Measurements from ENCODE around the gene ARHGAP26. TPM values are rescaled to one million over a fixed set of nuclear protein-coding genes. Genes with fewer than 3 reads are reported as not detected.
A peak's percentile ranks its signal among the peaks of the same experiment; 100 is the strongest.

ARHGAP26 gene
- total and polyA plus RNA-seq, 10 donors, result 4.2 to 148 (median 55.5) TPM

DNA sequence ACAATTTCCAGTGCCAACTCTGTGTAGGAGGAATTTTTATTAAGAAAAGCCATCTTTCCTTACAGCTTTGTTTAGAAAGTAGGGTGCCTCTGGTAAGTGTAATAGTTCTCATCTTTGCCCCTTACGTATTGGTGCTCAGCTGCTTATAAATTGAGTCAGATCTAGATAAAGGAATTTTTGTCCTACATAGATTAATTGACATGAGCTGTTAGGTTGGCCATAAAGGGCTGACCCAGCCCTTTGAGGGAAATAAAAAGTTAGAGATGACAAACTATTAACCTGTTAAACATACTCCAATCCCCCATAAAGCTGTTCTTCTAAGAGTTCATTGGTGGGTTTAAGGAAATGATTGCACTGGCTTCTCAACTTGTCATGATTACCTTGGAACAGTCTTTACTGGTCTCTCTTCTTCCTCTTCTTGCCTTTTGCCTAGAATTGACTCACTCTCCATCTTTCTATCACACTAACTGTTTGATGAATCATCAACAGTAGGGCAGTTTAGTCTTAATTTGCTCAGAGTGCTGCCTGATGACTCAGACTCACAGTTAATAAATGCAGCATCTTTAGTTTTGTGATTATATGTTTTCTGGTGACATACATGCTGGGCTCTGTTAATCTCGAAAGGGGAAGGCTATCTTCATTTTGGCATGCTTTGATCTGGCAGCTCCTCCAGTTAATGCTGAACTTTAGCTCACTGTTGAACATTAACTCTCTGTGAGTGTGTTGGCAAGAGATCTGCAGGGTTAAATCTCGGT lies 51.7 kb downstream of the ARHGAP26 start:
- TF ChIP-seq, protein P1, sequence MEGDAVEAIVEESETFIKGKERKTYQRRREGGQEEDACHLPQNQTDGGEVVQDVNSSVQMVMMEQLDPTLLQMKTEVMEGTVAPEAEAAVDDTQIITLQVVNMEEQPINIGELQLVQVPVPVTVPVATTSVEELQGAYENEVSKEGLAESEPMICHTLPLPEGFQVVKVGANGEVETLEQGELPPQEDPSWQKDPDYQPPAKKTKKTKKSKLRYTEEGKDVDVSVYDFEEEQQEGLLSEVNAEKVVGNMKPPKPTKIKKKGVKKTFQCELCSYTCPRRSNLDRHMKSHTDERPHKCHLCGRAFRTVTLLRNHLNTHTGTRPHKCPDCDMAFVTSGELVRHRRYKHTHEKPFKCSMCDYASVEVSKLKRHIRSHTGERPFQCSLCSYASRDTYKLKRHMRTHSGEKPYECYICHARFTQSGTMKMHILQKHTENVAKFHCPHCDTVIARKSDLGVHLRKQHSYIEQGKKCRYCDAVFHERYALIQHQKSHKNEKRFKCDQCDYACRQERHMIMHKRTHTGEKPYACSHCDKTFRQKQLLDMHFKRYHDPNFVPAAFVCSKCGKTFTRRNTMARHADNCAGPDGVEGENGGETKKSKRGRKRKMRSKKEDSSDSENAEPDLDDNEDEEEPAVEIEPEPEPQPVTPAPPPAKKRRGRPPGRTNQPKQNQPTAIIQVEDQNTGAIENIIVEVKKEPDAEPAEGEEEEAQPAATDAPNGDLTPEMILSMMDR (IDR thresholded peaks at IDR 0.05 in 8 of 11, conservative IDR thresholded peaks at IDR 0.05 in 3 of 11), result no peak
- TF ChIP-seq POLR2AphosphoS5 (IDR thresholded peaks at IDR 0.05), result no peak
- TF ChIP-seq POLR2A (IDR thresholded peaks at IDR 0.05), result no peak
- Histone ChIP-seq H3K9me3 (no peaks in the 10 kb centered on the region), H3K36me3 (no peaks in the 10 kb centered on the region), H3K27me3 (replicated peaks in 1 of 7) (no peaks in the 10 kb centered on the region), H3K4me1 (peaks cover 0 to 86% (median 34%) of the 10 kb centered on the region in 6 donors), H3K4me3 (no peak overlapping the region), H3K27ac (peak overlapping the region in 3 of 8 donors; percentile 9 to 32 (median 21))
- intact Hi-C loops (cut with DNase I; ENCODE audit: low total_unique reads), result no loop called here
- WGBS, 5 donors, result 60 to 81% (median 70%) methylated on average over 3 of the region's 3 CpGs
- DNase-seq, result no peak

DNA sequence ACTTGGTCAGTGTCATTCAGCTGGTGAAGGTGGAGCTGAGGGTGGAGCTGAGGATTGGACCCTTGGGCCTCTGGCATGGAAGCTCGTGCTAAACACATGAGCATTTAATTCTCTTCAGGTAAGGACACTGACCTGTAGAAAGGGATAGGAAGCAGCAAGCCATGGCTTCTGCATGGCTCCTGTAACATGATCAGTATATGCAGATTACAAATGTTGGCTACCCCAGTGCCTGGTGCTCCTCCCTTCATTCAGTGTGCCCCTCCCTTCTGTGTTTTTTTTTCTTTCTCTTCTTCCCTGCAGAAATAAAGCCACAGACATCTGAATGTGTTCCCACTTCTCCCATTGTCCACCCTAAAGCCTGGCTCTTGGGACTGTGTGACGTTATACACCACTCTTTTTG lies 52.9 kb downstream of the ARHGAP26 start:
- Histone ChIP-seq H3K4me1 (peaks cover 0 to 86% (median 36%) of the 10 kb centered on the region in 6 donors), H3K27ac (no peak overlapping the region), H3K27me3 (replicated peaks in 1 of 7) (no peaks in the 10 kb centered on the region), H3K36me3 (no peaks in the 10 kb centered on the region), H3K9me3 (no peaks in the 10 kb centered on the region), H3K4me3 (no peak overlapping the region)
- TF ChIP-seq POLR2AphosphoS5 (IDR thresholded peaks at IDR 0.05) (no peak), POLR2A (IDR thresholded peaks at IDR 0.05) (no peak)
- TF ChIP-seq, protein P1 (IDR thresholded peaks at IDR 0.05 in 8 of 11, conservative IDR thresholded peaks at IDR 0.05 in 3 of 11), result no peak
- no peak for DNase-seq
- intact Hi-C loops (cut with DNase I; ENCODE audit: low total_unique reads), result no loop called here
- 87 to 93% (median 92%) methylated on average over 2 of the region's 2 CpGs for WGBS, 5 donors

GRCh38 chr5:142823806-142824205 lies 53.6 kb downstream of the ARHGAP26 start:
- 69 to 92% (median 85%) methylated on average over 5 of the region's 5 CpGs for WGBS, 5 donors
- Histone ChIP-seq H3K27me3 (replicated peaks in 1 of 7) (no peaks in the 10 kb centered on the region), H3K27ac (no peak overlapping the region), H3K4me1 (peaks cover 0 to 86% (median 33%) of the 10 kb centered on the region in 6 donors), H3K9me3 (no peaks in the 10 kb centered on the region), H3K4me3 (no peak overlapping the region), H3K36me3 (no peaks in the 10 kb centered on the region)
- intact Hi-C loops (cut with DNase I; ENCODE audit: low total_unique reads), result no loop called here
- TF ChIP-seq POLR2AphosphoS5 (IDR thresholded peaks at IDR 0.05), result no peak
- TF ChIP-seq POLR2A (IDR thresholded peaks at IDR 0.05), result no peak
- TF ChIP-seq, protein P1 (IDR thresholded peaks at IDR 0.05 in 8 of 11, conservative IDR thresholded peaks at IDR 0.05 in 3 of 11), result no peak
- DNase-seq, result no peak

DNA sequence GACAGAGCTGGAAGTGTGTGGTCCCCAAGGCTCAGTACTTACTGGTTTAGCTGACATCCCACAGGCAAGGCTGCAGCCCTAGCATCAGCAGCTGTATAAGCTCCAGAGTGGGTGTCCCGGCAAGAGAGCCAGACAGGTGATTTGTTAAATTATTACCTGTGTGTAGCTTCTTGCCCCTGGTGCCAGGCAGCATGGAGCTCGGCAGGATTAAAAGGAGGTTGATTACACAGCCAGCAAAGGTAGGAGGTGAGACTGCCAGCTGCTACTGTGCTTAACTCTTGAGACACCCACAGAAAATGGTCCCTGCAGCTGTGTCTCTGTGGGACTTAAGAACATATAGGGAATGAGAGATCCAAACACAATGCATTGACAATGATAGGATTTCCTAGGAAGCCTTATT lies 54.2 kb downstream of the ARHGAP26 start:
- no peaks in the 10 kb centered on the region for H3K36me3 ChIP-seq
- no peak overlapping the region for H3K27ac ChIP-seq
- TF ChIP-seq, protein P1 (IDR thresholded peaks at IDR 0.05 in 8 of 11, conservative IDR thresholded peaks at IDR 0.05 in 3 of 11), result no peak
- TF ChIP-seq POLR2AphosphoS5 (IDR thresholded peaks at IDR 0.05) (no peak), POLR2A (IDR thresholded peaks at IDR 0.05) (no peak)
- H3K9me3 ChIP-seq, result no peaks in the 10 kb centered on the region
- intact Hi-C loops (cut with DNase I; ENCODE audit: low total_unique reads), result no loop called here
- WGBS, 5 donors, result 85 to 95% (median 93%) methylated on average over 2 of the region's 2 CpGs
- no peak overlapping the region for H3K4me3 ChIP-seq
- no peak for DNase-seq
- H3K4me1 ChIP-seq, result peaks cover 0 to 86% (median 30%) of the 10 kb centered on the region in 6 donors
- H3K27me3 ChIP-seq (replicated peaks in 1 of 7), result no peaks in the 10 kb centered on the region
